ENCODE measurements around the gene NBEA. TPM values are rescaled to one million over a fixed set of nuclear protein-coding genes. Genes with fewer than 3 reads are reported as not detected.

The NBEA gene
- total RNA-seq, 4 donors from 2014 or later = 0.34 to 10.3 (median 2.4) TPM

DNA sequence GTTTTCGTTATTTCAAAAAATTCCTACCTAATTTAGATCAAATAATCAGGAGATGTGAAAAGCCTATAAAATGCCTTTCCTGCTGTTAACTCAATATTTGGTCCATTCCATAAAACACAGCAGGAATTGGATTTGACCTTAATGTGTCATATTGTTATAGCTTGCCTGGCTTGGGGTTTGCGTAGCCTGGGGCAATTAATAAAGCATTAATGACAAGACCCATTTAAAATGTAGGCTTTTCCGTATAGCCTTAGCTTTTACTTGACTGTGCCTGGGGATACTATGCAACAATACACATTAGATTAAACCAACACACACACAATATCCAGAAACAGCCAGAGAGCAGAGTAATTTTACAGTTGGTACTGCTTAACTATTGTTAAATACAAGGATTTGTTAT, 651.6 kb downstream of the NBEA start:
- no peak for TF ChIP-seq POLR2A (IDR thresholded peaks at IDR 0.05)
- TF ChIP-seq, protein P1, sequence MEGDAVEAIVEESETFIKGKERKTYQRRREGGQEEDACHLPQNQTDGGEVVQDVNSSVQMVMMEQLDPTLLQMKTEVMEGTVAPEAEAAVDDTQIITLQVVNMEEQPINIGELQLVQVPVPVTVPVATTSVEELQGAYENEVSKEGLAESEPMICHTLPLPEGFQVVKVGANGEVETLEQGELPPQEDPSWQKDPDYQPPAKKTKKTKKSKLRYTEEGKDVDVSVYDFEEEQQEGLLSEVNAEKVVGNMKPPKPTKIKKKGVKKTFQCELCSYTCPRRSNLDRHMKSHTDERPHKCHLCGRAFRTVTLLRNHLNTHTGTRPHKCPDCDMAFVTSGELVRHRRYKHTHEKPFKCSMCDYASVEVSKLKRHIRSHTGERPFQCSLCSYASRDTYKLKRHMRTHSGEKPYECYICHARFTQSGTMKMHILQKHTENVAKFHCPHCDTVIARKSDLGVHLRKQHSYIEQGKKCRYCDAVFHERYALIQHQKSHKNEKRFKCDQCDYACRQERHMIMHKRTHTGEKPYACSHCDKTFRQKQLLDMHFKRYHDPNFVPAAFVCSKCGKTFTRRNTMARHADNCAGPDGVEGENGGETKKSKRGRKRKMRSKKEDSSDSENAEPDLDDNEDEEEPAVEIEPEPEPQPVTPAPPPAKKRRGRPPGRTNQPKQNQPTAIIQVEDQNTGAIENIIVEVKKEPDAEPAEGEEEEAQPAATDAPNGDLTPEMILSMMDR (IDR thresholded peaks at IDR 0.05) = no peak
- Histone ChIP-seq H3K36me3 (no peaks in the 10 kb centered on the region), H3K9me3 (no peaks in the 10 kb centered on the region), H3K4me1 (peaks cover 0 to 2% (median under 1%) of the 10 kb centered on the region in 3 donors), H3K27ac (no peak overlapping the region), H3K27me3 (no peaks in the 10 kb centered on the region), H3K4me3 (no peak overlapping the region)
- DNase-seq = no peak
- 75 to 82% methylated on average over 3 of the region's 3 CpGs for WGBS, 2 donors
- intact Hi-C loops (cut with DNase I) = no loop called here

DNA sequence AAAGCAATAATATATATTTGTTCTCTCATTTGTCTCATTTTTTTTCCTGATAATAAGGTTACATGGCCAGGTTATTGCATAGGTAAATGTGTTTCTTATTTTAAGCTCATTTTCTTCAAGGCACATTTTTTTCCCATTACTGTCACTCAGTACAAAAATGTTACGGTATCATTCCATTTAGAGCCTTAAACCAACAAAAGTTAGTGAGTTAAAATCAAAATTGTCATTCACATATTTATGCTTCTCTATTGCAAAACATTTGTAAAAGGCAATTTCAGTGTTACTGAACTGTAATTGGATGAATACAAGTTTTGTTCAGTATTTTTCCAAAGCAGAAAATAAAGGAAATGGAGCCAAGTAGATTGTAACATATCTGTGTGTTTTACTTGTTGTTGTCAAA, 652.0 kb downstream of the NBEA start:
- Histone ChIP-seq H3K27me3 (no peaks in the 10 kb centered on the region), H3K27ac (no peak overlapping the region), H3K4me3 (no peak overlapping the region), H3K4me1 (peaks cover 0 to 7% (median 5%) of the 10 kb centered on the region in 3 donors), H3K36me3 (no peaks in the 10 kb centered on the region), H3K9me3 (no peaks in the 10 kb centered on the region)
- TF ChIP-seq POLR2A (IDR thresholded peaks at IDR 0.05) = no peak
- TF ChIP-seq, protein P1 (IDR thresholded peaks at IDR 0.05) = no peak
- no peak for DNase-seq
- WGBS, 2 donors = 85 to 88% methylated on average over 1 of the region's 1 CpG
- intact Hi-C loops (cut with DNase I) = no loop called here

DNA sequence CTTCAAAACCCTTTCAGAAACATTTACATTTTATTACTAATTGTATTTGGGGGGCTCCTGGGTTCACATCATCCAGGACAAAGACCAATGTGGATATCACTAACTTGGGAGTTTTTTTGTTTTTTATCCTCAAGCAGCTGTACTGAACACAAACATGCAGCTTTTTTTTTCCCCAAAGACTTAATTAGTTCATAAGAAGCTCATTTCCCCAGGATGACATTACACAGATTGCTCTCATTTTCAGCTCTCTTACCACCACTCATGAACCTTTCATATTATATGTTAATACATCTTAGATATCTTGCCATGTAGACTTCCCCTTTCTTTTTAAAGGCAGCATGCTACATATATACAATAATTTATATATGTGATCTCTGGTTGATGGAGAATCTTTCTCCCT, 653.1 kb downstream of the NBEA start:
- H3K4me3 ChIP-seq = no peak overlapping the region
- intact Hi-C loops (cut with DNase I) = no loop called here
- no peak overlapping the region for H3K27ac ChIP-seq
- no peak for DNase-seq
- no peaks in the 10 kb centered on the region for H3K9me3 ChIP-seq
- H3K36me3 ChIP-seq = no peaks in the 10 kb centered on the region
- TF ChIP-seq, protein P1 (IDR thresholded peaks at IDR 0.05) = no peak
- no peak for TF ChIP-seq POLR2A (IDR thresholded peaks at IDR 0.05)
- peaks cover 0 to 16% (median 9%) of the 10 kb centered on the region in 3 donors for H3K4me1 ChIP-seq
- H3K27me3 ChIP-seq = no peaks in the 10 kb centered on the region

DNA sequence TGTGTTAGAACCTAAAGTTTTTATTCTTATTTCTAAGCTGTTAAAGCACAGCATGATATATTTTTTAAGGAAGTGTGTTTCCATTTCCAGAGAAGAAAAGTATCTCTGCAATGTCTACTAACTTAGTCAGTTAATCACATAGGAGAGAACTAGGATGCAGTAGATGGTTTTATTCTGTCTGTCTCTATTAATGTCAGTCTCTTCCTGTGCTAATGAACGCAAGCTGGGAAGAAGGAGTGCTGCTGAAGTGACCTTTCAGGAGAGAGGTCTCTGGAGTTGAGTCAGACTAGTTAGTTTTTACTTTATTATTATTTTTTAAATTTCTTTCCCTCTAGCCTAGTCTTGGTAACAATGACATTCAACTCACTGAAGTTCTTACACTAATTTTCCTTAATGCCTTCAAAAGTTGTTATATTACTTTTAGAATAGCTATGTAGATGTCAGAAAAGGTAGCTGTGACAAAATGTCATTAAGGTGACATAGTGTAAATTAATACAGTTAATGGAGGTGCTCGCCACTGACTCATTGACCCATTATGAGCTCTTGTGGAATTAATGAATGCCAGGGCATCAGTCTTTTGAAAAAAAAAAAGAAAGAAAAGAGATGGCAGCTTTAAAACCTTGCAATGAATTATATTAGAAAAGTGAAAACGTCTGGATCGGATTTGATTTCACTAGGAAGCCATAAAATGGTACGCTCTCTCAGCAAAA, 654.4 kb downstream of the NBEA start:
- no peaks in the 10 kb centered on the region for H3K27me3 ChIP-seq
- no peaks in the 10 kb centered on the region for H3K9me3 ChIP-seq
- peaks cover 0 to 16% (median 9%) of the 10 kb centered on the region in 3 donors for H3K4me1 ChIP-seq
- no peak overlapping the region for H3K4me3 ChIP-seq
- no peak for TF ChIP-seq POLR2A (IDR thresholded peaks at IDR 0.05)
- TF ChIP-seq, protein P1 (IDR thresholded peaks at IDR 0.05) = no peak
- WGBS, 2 donors = 84 to 88% methylated on average over 5 of the region's 5 CpGs
- H3K36me3 ChIP-seq = no peaks in the 10 kb centered on the region
- no peak for DNase-seq
- intact Hi-C loops (cut with DNase I) = no loop called here
- H3K27ac ChIP-seq = no peak overlapping the region

DNA sequence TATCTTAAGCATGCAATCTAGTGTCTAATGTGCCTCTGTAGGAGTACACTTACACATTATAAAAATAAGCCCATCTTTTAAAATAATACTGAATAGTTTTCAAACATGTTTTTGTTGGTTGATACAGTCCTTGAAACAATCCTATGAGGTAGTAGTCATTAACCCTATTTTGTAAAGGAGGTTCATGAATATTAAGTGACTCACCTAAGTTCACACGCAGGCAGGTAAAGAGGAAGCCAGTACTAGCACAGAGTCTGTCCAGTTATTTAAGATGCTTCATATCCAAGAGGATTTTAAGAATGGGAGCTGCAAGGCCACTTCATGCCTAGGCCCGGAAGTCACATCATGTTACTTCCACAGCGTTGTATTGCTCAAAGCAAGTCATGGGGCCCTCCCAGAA, 655.4 kb downstream of the NBEA start:
- no peaks in the 10 kb centered on the region for H3K27me3 ChIP-seq
- peak overlapping the region in 3 of 4 donors; percentile 26 to 44 (median 40) for H3K27ac ChIP-seq
- no peaks in the 10 kb centered on the region for H3K36me3 ChIP-seq
- peaks cover 0 to 16% (median 9%) of the 10 kb centered on the region in 3 donors for H3K4me1 ChIP-seq
- H3K4me3 ChIP-seq = no peak overlapping the region
- no peak for TF ChIP-seq POLR2A (IDR thresholded peaks at IDR 0.05)
- TF ChIP-seq, protein P1 (IDR thresholded peaks at IDR 0.05) = no peak
- no peak for DNase-seq
- no peaks in the 10 kb centered on the region for H3K9me3 ChIP-seq
- intact Hi-C loops (cut with DNase I) = no loop called here
- WGBS, 2 donors = 74 to 78% methylated on average over 2 to 3 of the region's 3 CpGs
